ENCODE measurements around the gene TMEM178A. TPM values are rescaled to one million over a fixed set of nuclear protein-coding genes. Genes with fewer than 3 reads are reported as not detected.

TMEM178A gene
- total RNA-seq, 2 donors from 2014 or later = not detected

GRCh38 chr2:39734445-39734844, 68.7 kb downstream of the TMEM178A start:
- no peak overlapping the region for H3K27ac Mint-ChIP-seq
- peaks cover 33% of the 10 kb centered on the region for H3K36me3 Mint-ChIP-seq
- no peaks in the 10 kb centered on the region for H3K27me3 Mint-ChIP-seq
- no peak for ATAC-seq
- no peak for DNase-seq (ENCODE audit: low spot score)
- peaks cover 4 to 8% of the 10 kb centered on the region in 2 donors for H3K4me1 Mint-ChIP-seq (ENCODE audit: low read depth in 2 of 2)
- no peaks in the 10 kb centered on the region for H3K9me3 Mint-ChIP-seq
- H3K4me3 Mint-ChIP-seq = no peak overlapping the region

GRCh38 chr2:39735648-39736047, 69.9 kb downstream of the TMEM178A start:
- peaks cover 4 to 8% of the 10 kb centered on the region in 2 donors for H3K4me1 Mint-ChIP-seq (ENCODE audit: low read depth in 2 of 2)
- H3K4me3 Mint-ChIP-seq = no peak overlapping the region
- H3K36me3 Mint-ChIP-seq = peaks cover 36% of the 10 kb centered on the region
- no peaks in the 10 kb centered on the region for H3K9me3 Mint-ChIP-seq
- DNase-seq (ENCODE audit: low spot score) (no peak), ATAC-seq (no peak)
- H3K27me3 Mint-ChIP-seq = no peaks in the 10 kb centered on the region
- H3K27ac Mint-ChIP-seq = no peak overlapping the region

- Mint-ChIP-seq H3K9me3 (no peaks in the 10 kb centered on the region), H3K36me3 (peaks cover 41% of the 10 kb centered on the region), H3K4me3 (no peak overlapping the region), H3K27me3 (no peaks in the 10 kb centered on the region), H3K27ac (no peak overlapping the region), H3K4me1 (ENCODE audit: low read depth in 2 of 2) (peaks cover 4 to 8% of the 10 kb centered on the region in 2 donors)
- ATAC-seq (no peak), DNase-seq (ENCODE audit: low spot score) (no peak)
Observed at GRCh38 chr2:39736640-39737039, 70.9 kb downstream of the TMEM178A start.

- Mint-ChIP-seq H3K4me3 (no peak overlapping the region), H3K27me3 (no peaks in the 10 kb centered on the region), H3K36me3 (peaks cover 41% of the 10 kb centered on the region), H3K9me3 (no peaks in the 10 kb centered on the region), H3K27ac (no peak overlapping the region), H3K4me1 (ENCODE audit: low read depth in 2 of 2) (peaks cover 4 to 8% of the 10 kb centered on the region in 2 donors)
- DNase-seq (ENCODE audit: low spot score) (no peak), ATAC-seq (no peak)
Observed at GRCh38 chr2:39737661-39738060, 71.9 kb downstream of the TMEM178A start.

GRCh38 chr2:39738936-39739335, 73.2 kb downstream of the TMEM178A start:
- Mint-ChIP-seq H3K27ac (no peak overlapping the region), H3K36me3 (peaks cover 38% of the 10 kb centered on the region), H3K4me1 (ENCODE audit: low read depth in 2 of 2) (peaks cover 4 to 8% of the 10 kb centered on the region in 2 donors), H3K27me3 (no peaks in the 10 kb centered on the region), H3K9me3 (no peaks in the 10 kb centered on the region), H3K4me3 (no peak overlapping the region)
- DNase-seq (ENCODE audit: low spot score) (no peak), ATAC-seq (no peak)

GRCh38 chr2:39739386-39739785, 73.7 kb downstream of the TMEM178A start:
- DNase-seq (ENCODE audit: low spot score) (no peak), ATAC-seq (no peak)
- no peaks in the 10 kb centered on the region for H3K9me3 Mint-ChIP-seq
- no peak overlapping the region for H3K4me3 Mint-ChIP-seq
- peaks cover 33% of the 10 kb centered on the region for H3K36me3 Mint-ChIP-seq
- H3K4me1 Mint-ChIP-seq (ENCODE audit: low read depth in 2 of 2) = peaks cover 4 to 8% of the 10 kb centered on the region in 2 donors
- no peak overlapping the region for H3K27ac Mint-ChIP-seq
- H3K27me3 Mint-ChIP-seq = no peaks in the 10 kb centered on the region

GRCh38 chr2:39741871-39742270, 76.2 kb downstream of the TMEM178A start:
- peaks cover 0 to 3% of the 10 kb centered on the region in 2 donors for H3K4me1 Mint-ChIP-seq (ENCODE audit: low read depth in 2 of 2)
- H3K27me3 Mint-ChIP-seq = no peaks in the 10 kb centered on the region
- H3K36me3 Mint-ChIP-seq = peaks cover 27% of the 10 kb centered on the region
- H3K9me3 Mint-ChIP-seq = no peaks in the 10 kb centered on the region
- H3K27ac Mint-ChIP-seq = no peak overlapping the region
- DNase-seq (ENCODE audit: low spot score) = no peak
- no peak for ATAC-seq
- H3K4me3 Mint-ChIP-seq = no peak overlapping the region

GRCh38 chr2:39743269-39743776, 77.6 kb downstream of the TMEM178A start:
- Mint-ChIP-seq H3K27me3 (no peaks in the 10 kb centered on the region), H3K4me3 (no peak overlapping the region), H3K4me1 (ENCODE audit: low read depth in 2 of 2) (peaks cover 0 to 3% of the 10 kb centered on the region in 2 donors), H3K9me3 (no peaks in the 10 kb centered on the region), H3K27ac (no peak overlapping the region), H3K36me3 (peaks cover 19% of the 10 kb centered on the region)
- ATAC-seq (no peak), DNase-seq (ENCODE audit: low spot score) (no peak)

GRCh38 chr2:39755466-39755865, 89.7 kb downstream of the TMEM178A start:
- no peak overlapping the region for H3K4me3 Mint-ChIP-seq
- DNase-seq (ENCODE audit: low spot score) (no peak), ATAC-seq (no peak)
- H3K36me3 Mint-ChIP-seq = peaks cover 49% of the 10 kb centered on the region
- H3K27me3 Mint-ChIP-seq = no peaks in the 10 kb centered on the region
- H3K4me1 Mint-ChIP-seq (ENCODE audit: low read depth in 2 of 2) = peaks cover 3 to 6% of the 10 kb centered on the region in 2 donors
- H3K9me3 Mint-ChIP-seq = no peaks in the 10 kb centered on the region
- H3K27ac Mint-ChIP-seq = no peak overlapping the region

- DNase-seq (ENCODE audit: low spot score) = no peak
- Mint-ChIP-seq H3K27me3 (no peaks in the 10 kb centered on the region), H3K4me1 (ENCODE audit: low read depth in 2 of 2) (peaks cover 3 to 6% of the 10 kb centered on the region in 2 donors), H3K36me3 (peaks cover 50% of the 10 kb centered on the region), H3K9me3 (no peaks in the 10 kb centered on the region), H3K4me3 (no peak overlapping the region), H3K27ac (no peak overlapping the region)
- ATAC-seq = no peak
Observed at GRCh38 chr2:39757156-39757555, 91.4 kb downstream of the TMEM178A start.

- peaks cover 0 to 13% of the 10 kb centered on the region in 2 donors for H3K4me1 Mint-ChIP-seq (ENCODE audit: low read depth in 2 of 2)
- no peaks in the 10 kb centered on the region for H3K27me3 Mint-ChIP-seq
- no peak overlapping the region for H3K27ac Mint-ChIP-seq
- peaks cover 49% of the 10 kb centered on the region for H3K36me3 Mint-ChIP-seq
- ATAC-seq (no peak), DNase-seq (ENCODE audit: low spot score) (no peak)
- H3K4me3 Mint-ChIP-seq = no peak overlapping the region
- no peaks in the 10 kb centered on the region for H3K9me3 Mint-ChIP-seq
Observed at GRCh38 chr2:39762448-39762847, 96.7 kb downstream of the TMEM178A start.

Other genes starting within 250 kb of the TMEM178A start
- gene MAP4K3, start 228.6 kb upstream of the TMEM178A start, total RNA-seq = 10 to 100 TPM in 1 of 2 donors, 1 to 10 TPM in 1; 9.6 to 21.0 TPM
- gene THUMPD2, start 113.3 kb downstream of the TMEM178A start, total RNA-seq = 10 to 100 TPM in 1 of 2 donors, 1 to 10 TPM in 1; 9.9 to 26.1 TPM

Measured in natural killer cell treated with Interleukin-12 subunit alpha and Interleukin-12 subunit beta and Interleukin-15 and Interleukin-18, amount 100 ng/mL, for 72 hours (primary cell).